Neural cell (in vitro differentiated cells): ENCODE data around the gene SLC4A1. TPM values are rescaled to one million over a fixed set of nuclear protein-coding genes. Genes with fewer than 3 reads are reported as not detected.
"Not testable (repeated sequence)": the region's sequence is repeated elsewhere in the genome, so short reads cannot be mapped to it uniquely, and the experiment has no call there.

Experiments
- H2AFZ ChIP-seq: fragments of 200-600, 300-800 bp; sonication (generic), shearing (Covaris generic); 2 replicates; pipeline ENCODE4 v1.6.0; 2014; ENCODE audit warnings: low read depth, mild to moderate bottlenecking, antibody characterized with exemption, low read length, moderate library complexity
- H3F3A ChIP-seq: fragments of 200-600 bp; shearing (Covaris generic); 2 replicates; pipeline ENCODE4 v1.6.1; 2016; ENCODE audit warnings: mild to moderate bottlenecking, moderate library complexity, mixed read lengths, antibody characterized with exemption, low read length; ENCODE audit not compliant: insufficient read depth, poor library complexity, severe bottlenecking
- H3K27ac ChIP-seq: fragments of 200-600, 300-800 bp; sonication (generic), shearing (Covaris generic); 2 replicates; pipeline ENCODE4 v1.5.1; 2014; ENCODE audit warnings: mild to moderate bottlenecking, low read length, moderate library complexity
- H3K27me3 ChIP-seq: fragments of 300-800, 200-600 bp; sonication (generic), shearing (Covaris generic); 2 replicates; pipeline ENCODE4 v1.6.0; 2014; ENCODE audit warnings: mild to moderate bottlenecking, low read depth, low read length, moderate library complexity; ENCODE audit not compliant: insufficient read depth
- H3K36me3 ChIP-seq: fragments of 300-800, 200-600 bp; sonication (generic), shearing (Covaris generic); 2 replicates; pipeline ENCODE4 v1.5.1; 2014; ENCODE audit warnings: mild to moderate bottlenecking, antibody characterized with exemption, low read length, moderate library complexity; ENCODE audit not compliant: insufficient read depth
- H3K4me2 ChIP-seq: fragments of 300-800, 200-600 bp; sonication (generic), shearing (Covaris generic); 2 replicates; pipeline ENCODE4 v1.6.0; 2014; ENCODE audit warnings: mild to moderate bottlenecking, low read length
- H3K4me3 ChIP-seq: fragments of 300-800, 200-600 bp; sonication (generic), shearing (Covaris generic); 2 replicates; pipeline ENCODE4 v1.5.1; 2014; ENCODE audit warnings: mild to moderate bottlenecking, low read length, moderate library complexity
- H3K79me2 ChIP-seq: fragments of 200-600 bp; shearing (Covaris generic); replicated peaks from 2 replicates; pipeline ENCODE4 v1.6.0; 2014; ENCODE audit warnings: mild to moderate bottlenecking, low read length, moderate library complexity; ENCODE audit not compliant: insufficient read depth
- H3K9ac ChIP-seq: fragments of 300-800, 200-600 bp; sonication (generic), shearing (Covaris generic); 2 replicates; pipeline ENCODE4 v1.6.1; 2016; ENCODE audit warnings: mild to moderate bottlenecking, low read length, mixed read lengths
- H3K9me2 ChIP-seq: fragments of 200-600 bp; shearing (Covaris generic); 2 replicates; pipeline ENCODE4 v1.6.1; 2016; ENCODE audit warnings: mild to moderate bottlenecking, low read length, mixed read lengths; ENCODE audit not compliant: insufficient read depth
- H3K9me3 ChIP-seq: fragments of 200-600, 300-800 bp; sonication (generic), shearing (Covaris generic); 2 replicates; pipeline ENCODE4 v1.6.1; 2016; ENCODE audit warnings: mild to moderate bottlenecking, mixed run types, low read length, moderate library complexity, mixed read lengths
- H4K20me1 ChIP-seq: fragments of 200-600 bp; shearing (Covaris generic); 2 replicates; pipeline ENCODE4 v1.6.1; 2016; ENCODE audit warnings: mild to moderate bottlenecking, mixed run types; ENCODE audit not compliant: insufficient read depth
- EP300 ChIP-seq: fragments of 450-650 bp; conservative IDR thresholded peaks from 2 replicates; pipeline ENCODE4 v1.6.1; 2014; ENCODE audit warnings: antibody characterized with exemption, mild to moderate bottlenecking, moderate library complexity; ENCODE audit not compliant: poor library complexity, severe bottlenecking
- EZH2 ChIP-seq: fragments of 200-600, 300-800 bp; shearing (Covaris generic), sonication (generic); IDR thresholded peaks from 2 replicates; pipeline ENCODE4 v1.6.1; 2014; ENCODE audit warnings: antibody characterized with exemption, low read length, borderline replicate concordance, mild to moderate bottlenecking; ENCODE audit not compliant: insufficient read depth, poor library complexity, severe bottlenecking
- MXI1 ChIP-seq: fragments of 450-650 bp; conservative IDR thresholded peaks from 2 replicates; pipeline ENCODE4 v1.6.1; 2014; ENCODE audit warnings: antibody characterized with exemption, mild to moderate bottlenecking; ENCODE audit not compliant: poor library complexity, severe bottlenecking
- POLR2AphosphoS5 ChIP-seq: IDR thresholded peaks from 2 replicates; pipeline ENCODE4 v1.6.1; 2012
- RAD21 ChIP-seq: fragments of 450-650 bp; conservative IDR thresholded peaks from 2 replicates; pipeline ENCODE4 v1.6.1; 2014; ENCODE audit warnings: antibody characterized with exemption, mild to moderate bottlenecking, moderate library complexity
- SMC3 ChIP-seq: fragments of 450-650 bp; conservative IDR thresholded peaks from 2 replicates; pipeline ENCODE4 v1.6.1; 2014; ENCODE audit warnings: antibody characterized with exemption, mild to moderate bottlenecking, moderate library complexity; ENCODE audit not compliant: poor library complexity
- TAF1 ChIP-seq: IDR thresholded peaks from 2 replicates; pipeline ENCODE4 v1.6.1; 2012; ENCODE audit warnings: low read depth
- polyA plus RNA-seq: library from polyadenylated mRNA; depleted of rRNA; stranded (reverse); fragments of >200 nt; gene quantifications from 2 replicates; pipeline ENCODE4 v1.2.3, GENCODE V29; 2014
- TF ChIP-seq, protein P1 (sequence below): fragments of 450-650 bp; IDR thresholded peaks from 2 replicates; pipeline ENCODE4 v1.5.1; 2014; ENCODE audit warnings: antibody characterized with exemption, mild to moderate bottlenecking, moderate library complexity; ENCODE audit not compliant: poor library complexity, severe bottlenecking
- TF ChIP-seq, protein P2 (sequence below): IDR thresholded peaks from 2 replicates; pipeline ENCODE4 v1.6.1; 2012; ENCODE audit warnings: borderline replicate concordance

Gene SLC4A1
- polyA plus RNA-seq, 1 donor from 2014 or later: 0.05 TPM

DNA sequence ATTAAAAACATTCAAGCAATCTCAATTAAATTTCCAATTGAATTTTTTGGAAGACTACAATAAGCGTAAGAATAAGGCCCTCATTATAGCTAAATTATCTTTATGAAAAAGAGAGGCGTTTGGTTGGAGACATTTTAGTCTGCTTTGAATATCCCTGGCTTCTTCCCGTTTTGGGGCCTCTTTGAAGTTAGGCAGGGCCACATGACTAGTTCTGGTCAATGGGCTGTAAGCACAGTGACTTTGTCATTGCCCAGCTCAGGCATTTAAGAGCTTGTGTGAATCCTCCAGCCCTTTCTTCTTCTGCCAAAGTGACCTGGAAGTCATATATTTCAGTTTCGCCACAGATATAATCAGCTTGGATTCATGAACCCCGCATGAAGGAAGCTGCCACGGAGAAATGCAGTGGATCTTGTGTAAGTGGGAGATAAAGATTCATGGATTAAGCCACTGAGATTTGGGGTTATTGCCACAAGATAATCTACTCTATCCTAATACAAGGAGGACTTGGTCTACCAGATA, 26.8 kb downstream of the SLC4A1 start:
- Histone ChIP-seq H3K4me2 (no peak overlapping the region), H3K9me2 (no peaks in the 10 kb centered on the region), H3K9ac (no peak overlapping the region), H2AFZ (no peak overlapping the region), H3K79me2 (no peaks in the 10 kb centered on the region), H3K27me3 (no peaks in the 10 kb centered on the region), H3K4me3 (no peak overlapping the region), H3K36me3 (no peaks in the 10 kb centered on the region), H3K9me3 (no peaks in the 10 kb centered on the region), H3K27ac (no peak overlapping the region), H3F3A (no peaks in the 10 kb centered on the region), H4K20me1 (no peaks in the 10 kb centered on the region)
- no peak for TF ChIP-seq EZH2
- TF ChIP-seq POLR2AphosphoS5: no peak
- no peak for TF ChIP-seq TAF1

DNA sequence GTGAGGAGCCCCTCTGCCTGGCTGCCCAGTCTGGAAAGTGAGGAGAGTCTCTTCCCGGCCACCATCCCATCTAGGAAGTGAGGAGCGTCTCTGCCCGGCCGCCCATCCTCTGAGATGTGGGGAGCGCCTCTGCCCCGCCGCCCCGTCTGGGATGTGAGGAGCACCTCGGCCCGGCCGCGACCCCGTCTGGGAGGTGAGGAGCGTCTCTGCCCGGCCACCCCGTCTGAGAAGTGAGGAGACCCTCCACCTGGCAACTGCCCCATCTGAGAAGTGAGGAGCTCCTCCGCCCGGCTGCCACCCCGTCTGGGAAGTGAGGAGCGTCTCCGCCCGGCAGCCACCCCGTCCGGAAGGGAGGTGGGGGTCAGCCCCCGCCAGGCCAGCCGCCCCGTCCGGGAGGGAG, 30.0 kb downstream of the SLC4A1 start:
- H3K4me3 ChIP-seq, H3K27ac ChIP-seq, H3K9ac ChIP-seq, H3K27me3 ChIP-seq, H3K79me2 ChIP-seq, H3F3A ChIP-seq, H3K4me2 ChIP-seq, H3K9me3 ChIP-seq, H2AFZ ChIP-seq, H3K36me3 ChIP-seq, H3K9me2 ChIP-seq, H4K20me1 ChIP-seq: not testable (repeated sequence)

DNA sequence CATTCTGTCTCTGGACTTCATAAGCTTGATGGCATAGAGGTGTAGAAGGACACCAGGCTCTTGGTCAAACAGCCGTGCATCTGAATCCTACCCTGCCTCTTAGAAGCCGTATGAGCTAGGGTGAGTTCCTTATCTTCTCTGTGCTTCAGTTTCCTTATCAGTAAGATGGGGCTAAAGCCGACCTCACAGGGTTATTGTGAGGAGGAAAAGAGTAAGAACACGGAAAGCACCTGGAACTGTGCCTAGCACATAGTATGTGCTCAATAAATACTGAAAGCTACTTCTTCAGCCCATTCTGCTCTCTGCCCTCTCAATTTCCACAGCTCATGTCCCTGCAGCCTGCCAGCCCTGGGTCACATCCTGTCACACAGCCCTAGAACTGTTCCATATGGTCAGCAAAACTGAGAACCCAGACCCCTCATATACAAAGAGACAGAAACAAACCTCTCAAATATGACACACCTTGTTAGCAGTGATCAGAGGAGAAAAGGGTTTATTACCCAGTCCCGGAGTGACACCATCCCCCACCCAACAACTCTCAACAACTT, 31.4 kb downstream of the SLC4A1 start:
- Histone ChIP-seq H3K27ac (no peak overlapping the region), H3K9me3 (no peaks in the 10 kb centered on the region)

DNA sequence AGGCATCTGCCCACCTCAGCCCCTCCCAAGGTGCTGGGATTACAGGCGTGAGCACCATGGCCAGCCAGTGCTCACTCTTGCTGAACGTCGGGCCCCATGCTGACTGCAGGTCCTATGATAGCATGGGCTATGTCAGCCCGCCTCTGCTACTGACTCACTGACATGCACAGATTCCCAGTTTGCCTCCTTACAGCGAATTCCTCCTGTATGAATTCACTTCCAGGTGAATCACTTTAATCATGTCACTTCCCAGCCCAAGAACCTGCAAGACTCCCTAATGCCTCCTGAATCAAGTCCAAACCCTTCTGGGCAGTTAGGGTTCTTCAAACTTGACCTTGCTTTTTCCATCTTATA, 32.4 kb downstream of the SLC4A1 start:
- H3K27me3 ChIP-seq: no peaks in the 10 kb centered on the region
- H3K4me2 ChIP-seq: no peak overlapping the region
- no peaks in the 10 kb centered on the region for H3K9me3 ChIP-seq
- H3K9me2 ChIP-seq: no peaks in the 10 kb centered on the region
- no peak overlapping the region for H3K27ac ChIP-seq
- no peaks in the 10 kb centered on the region for H3F3A ChIP-seq
- H3K9ac ChIP-seq: no peak overlapping the region
- H2AFZ ChIP-seq: no peak overlapping the region
- no peak for TF ChIP-seq MXI1
- no peak for TF ChIP-seq TAF1
- TF ChIP-seq EZH2: no peak
- TF ChIP-seq, protein P1, sequence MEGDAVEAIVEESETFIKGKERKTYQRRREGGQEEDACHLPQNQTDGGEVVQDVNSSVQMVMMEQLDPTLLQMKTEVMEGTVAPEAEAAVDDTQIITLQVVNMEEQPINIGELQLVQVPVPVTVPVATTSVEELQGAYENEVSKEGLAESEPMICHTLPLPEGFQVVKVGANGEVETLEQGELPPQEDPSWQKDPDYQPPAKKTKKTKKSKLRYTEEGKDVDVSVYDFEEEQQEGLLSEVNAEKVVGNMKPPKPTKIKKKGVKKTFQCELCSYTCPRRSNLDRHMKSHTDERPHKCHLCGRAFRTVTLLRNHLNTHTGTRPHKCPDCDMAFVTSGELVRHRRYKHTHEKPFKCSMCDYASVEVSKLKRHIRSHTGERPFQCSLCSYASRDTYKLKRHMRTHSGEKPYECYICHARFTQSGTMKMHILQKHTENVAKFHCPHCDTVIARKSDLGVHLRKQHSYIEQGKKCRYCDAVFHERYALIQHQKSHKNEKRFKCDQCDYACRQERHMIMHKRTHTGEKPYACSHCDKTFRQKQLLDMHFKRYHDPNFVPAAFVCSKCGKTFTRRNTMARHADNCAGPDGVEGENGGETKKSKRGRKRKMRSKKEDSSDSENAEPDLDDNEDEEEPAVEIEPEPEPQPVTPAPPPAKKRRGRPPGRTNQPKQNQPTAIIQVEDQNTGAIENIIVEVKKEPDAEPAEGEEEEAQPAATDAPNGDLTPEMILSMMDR: no peak
- TF ChIP-seq RAD21: no peak
- TF ChIP-seq POLR2AphosphoS5: no peak
- TF ChIP-seq EP300: no peak
- TF ChIP-seq SMC3: no peak
- TF ChIP-seq, protein P2, sequence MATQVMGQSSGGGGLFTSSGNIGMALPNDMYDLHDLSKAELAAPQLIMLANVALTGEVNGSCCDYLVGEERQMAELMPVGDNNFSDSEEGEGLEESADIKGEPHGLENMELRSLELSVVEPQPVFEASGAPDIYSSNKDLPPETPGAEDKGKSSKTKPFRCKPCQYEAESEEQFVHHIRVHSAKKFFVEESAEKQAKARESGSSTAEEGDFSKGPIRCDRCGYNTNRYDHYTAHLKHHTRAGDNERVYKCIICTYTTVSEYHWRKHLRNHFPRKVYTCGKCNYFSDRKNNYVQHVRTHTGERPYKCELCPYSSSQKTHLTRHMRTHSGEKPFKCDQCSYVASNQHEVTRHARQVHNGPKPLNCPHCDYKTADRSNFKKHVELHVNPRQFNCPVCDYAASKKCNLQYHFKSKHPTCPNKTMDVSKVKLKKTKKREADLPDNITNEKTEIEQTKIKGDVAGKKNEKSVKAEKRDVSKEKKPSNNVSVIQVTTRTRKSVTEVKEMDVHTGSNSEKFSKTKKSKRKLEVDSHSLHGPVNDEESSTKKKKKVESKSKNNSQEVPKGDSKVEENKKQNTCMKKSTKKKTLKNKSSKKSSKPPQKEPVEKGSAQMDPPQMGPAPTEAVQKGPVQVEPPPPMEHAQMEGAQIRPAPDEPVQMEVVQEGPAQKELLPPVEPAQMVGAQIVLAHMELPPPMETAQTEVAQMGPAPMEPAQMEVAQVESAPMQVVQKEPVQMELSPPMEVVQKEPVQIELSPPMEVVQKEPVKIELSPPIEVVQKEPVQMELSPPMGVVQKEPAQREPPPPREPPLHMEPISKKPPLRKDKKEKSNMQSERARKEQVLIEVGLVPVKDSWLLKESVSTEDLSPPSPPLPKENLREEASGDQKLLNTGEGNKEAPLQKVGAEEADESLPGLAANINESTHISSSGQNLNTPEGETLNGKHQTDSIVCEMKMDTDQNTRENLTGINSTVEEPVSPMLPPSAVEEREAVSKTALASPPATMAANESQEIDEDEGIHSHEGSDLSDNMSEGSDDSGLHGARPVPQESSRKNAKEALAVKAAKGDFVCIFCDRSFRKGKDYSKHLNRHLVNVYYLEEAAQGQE: no peak
- no peaks in the 10 kb centered on the region for H3K36me3 ChIP-seq
- H4K20me1 ChIP-seq: no peaks in the 10 kb centered on the region
- H3K79me2 ChIP-seq: no peaks in the 10 kb centered on the region
- H3K4me3 ChIP-seq: no peak overlapping the region

More for the DNA sequence above, 31.4 kb downstream of the SLC4A1 start:
- Histone ChIP-seq H4K20me1 (no peaks in the 10 kb centered on the region), H3K36me3 (no peaks in the 10 kb centered on the region), H3K27me3 (no peaks in the 10 kb centered on the region), H3F3A (no peaks in the 10 kb centered on the region), H3K79me2 (no peaks in the 10 kb centered on the region), H2AFZ (no peak overlapping the region), H3K9me2 (no peaks in the 10 kb centered on the region), H3K4me2 (no peak overlapping the region), H3K9ac (no peak overlapping the region), H3K4me3 (no peak overlapping the region)
- TF ChIP-seq RAD21 (no peak), TAF1 (no peak), SMC3 (no peak), EP300 (no peak), POLR2AphosphoS5 (no peak), EZH2 (no peak)
